GM19239 (cell line): ENCODE data around the gene RBPJ.
"Not testable (repeated sequence)": the region's sequence is repeated elsewhere in the genome, so short reads cannot be mapped to it uniquely, and the experiment has no call there.

Experiments used
- DNase-seq: peaks from one replicate; pipeline ENCODE4 v3.0.0; 2011; ENCODE audit warnings: low spot score; ENCODE audit not compliant: insufficient read length
- FAIRE-seq: peaks from 2 replicates; lab custom pipeline; 2011; peaks lifted over from hg19 to GRCh38; lab: Jason Lieb, UNC

RBPJ gene

DNA sequence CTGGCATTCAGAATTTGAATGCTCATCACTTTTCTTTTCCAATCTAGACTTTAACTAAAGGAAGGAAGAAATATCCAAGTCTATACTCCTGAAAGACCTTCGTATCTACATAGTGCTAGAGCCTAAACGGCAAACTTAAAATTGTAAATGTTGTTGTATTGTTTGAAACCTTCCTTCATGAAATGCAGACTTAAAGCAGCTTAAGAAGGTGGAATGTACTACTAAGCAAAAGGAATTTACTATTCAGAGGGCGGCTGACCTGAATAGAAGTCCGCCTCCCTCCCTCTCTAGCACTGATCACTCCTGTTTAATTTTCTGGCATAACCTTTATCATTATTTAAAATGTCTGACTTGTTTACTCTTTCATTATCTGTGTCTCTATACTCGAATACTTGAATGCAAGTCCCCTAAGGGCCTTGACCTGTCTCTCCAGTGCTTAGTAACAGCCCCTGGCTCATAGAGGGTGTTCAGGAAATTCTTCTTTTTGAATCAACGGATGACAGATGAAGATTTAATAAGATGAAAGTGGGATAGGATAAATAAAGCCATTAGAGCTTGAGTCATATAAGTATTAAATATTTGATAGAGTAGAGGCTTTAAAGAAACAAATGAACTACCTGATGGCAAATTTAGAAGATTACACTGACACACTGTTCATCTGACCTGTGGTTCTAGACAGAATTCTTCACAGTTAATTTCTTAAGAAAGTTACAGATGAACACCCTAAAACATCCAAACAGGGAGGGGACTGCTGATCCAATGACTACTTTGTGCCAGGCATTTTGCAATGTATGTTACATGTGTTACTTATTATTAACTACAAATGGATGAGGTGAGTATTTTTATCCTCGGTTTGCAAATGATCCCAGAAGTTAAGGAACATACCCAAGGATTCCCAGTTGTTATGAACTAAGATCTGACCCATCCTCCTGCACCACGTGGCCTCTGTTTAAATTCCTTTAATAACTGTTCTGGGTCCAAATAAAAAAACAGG is 20.2 kb upstream of the RBPJ start:
- DNase-seq (no peak), FAIRE-seq (no peak)

DNA sequence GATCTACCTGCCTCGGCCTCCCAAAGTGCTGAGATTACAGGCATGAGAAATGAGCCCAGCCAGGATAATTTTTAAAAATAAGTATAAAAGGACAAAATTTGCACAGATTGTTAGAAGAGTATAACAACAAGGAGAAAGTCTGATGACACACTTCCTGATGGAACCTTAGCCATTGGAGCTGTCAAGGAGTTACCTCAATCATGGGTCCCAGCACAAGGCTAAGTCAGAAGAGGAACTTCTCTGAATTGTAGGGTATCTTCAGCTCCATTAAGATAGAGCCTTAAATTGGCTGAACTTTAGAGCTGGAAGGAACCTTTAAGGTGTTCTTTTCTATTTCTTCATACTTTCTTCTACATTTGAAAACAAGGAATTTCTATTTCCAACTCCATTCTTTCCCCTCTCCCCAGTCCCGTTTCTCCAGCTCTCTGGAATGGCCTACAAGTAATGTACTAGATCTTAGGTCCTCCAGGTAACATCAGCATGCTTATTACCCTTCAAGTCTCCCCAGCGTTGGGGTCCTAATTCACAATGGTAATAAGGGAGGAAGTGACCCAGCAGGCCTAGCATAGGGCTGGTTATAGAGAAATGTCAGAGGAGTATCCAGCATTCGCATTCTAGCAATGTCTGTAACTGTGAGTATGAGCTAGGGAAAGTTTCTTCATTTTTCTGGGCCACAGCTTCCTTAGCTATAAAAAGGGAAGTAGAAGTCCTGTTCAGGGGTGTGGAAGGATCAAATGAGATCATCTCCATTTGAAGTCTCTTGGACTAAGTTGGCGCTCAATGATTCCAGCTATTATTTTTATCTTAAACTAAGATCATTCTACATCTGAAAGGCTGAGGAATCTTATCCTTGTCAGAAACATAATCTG is 18.5 kb upstream of the RBPJ start:
- DNase-seq (no peak), FAIRE-seq (no peak)

DNA sequence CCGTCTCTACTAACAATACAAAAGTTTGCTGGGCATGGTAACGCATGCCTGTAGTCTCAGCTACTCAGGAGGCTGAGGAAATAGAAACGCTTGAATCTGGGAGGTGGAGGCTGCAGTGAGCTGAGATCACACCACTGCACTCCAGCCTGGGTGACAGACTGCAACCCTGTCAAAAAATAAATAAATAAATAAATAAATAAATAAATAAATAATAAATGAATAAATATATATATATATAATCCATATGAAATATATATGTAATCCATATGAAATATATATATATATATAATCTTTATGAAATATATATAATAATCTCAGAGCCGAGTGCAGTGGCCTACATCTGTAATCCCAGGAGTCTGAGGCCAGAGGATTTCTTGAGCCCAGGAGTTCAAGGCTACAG is 17.8 kb upstream of the RBPJ start:
- DNase-seq (no peak), FAIRE-seq (no peak)

DNA sequence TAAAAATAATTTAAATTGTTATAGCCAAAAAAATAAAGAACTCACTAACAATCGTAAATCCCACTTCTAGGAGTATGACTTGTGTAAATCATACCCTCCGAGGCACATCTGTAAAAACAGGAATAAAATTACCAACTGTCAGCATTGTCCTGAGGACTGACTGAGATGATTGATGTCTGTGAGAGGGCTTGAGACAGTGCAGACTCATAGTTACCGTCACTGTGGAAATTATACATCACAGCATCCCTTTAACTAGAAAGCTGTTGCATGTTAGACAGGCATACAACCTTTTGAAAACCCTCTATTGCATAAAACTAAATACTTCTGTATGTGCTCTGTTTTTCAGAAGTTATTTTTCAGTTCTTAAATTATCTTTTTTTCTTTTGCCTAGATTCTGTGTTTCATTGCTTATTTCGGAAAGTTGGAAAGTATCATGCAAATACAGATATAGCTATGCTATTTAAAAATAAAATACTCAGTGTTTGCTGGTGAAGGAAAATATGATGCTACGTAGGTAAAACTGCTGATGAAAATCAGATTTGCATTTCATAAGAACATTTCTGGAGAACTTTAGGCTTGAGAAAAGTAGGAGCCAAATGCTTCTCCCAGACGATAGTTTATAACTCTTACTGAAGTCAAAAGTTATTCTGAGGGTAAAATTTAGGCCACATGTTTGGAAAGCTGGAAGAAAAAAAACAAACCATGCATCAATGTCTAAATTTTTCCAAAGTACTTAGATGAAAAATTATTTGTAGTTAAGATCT is 13.6 kb upstream of the RBPJ start:
- DNase-seq (no peak), FAIRE-seq (no peak)

DNA sequence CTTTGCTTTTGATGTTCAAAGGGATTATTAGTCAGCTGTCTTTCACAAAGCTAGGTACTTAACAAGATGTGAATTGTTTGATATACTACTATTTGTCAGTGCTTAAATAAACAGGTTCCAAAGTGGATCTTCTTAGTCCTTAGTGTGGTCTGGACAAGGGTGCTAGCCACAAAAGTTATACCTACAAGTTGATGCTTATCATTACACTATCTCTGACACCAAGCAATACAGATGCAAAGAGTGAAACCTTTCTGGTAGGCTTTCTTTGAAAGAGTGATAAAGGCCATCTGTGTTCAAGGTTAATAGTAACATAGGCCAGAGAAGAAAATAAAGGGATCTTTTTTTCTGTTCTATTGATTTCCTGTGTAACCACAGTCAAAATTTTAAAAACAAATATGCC is 12.2 kb upstream of the RBPJ start:
- DNase-seq: no peak
- no peak for FAIRE-seq

DNA sequence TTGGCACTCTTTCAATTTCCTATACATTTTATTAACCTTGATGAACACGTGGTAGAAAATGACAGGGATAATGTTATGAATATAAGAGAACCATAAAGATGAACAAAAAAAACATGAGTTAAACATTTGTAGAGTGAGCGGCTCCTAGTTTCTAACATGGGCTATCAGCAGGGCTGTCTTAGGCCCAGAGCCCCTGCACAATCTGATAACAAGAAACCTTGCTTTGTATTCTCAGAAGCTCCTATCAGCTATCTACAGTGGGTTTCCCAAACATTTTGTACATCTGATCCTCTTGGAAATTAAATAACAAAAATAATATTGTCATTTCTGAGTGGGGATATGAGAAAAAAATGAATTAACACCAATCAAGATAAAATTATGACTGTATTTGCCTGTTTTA is 10.6 kb upstream of the RBPJ start:
- FAIRE-seq (no peak), DNase-seq (no peak)

DNA sequence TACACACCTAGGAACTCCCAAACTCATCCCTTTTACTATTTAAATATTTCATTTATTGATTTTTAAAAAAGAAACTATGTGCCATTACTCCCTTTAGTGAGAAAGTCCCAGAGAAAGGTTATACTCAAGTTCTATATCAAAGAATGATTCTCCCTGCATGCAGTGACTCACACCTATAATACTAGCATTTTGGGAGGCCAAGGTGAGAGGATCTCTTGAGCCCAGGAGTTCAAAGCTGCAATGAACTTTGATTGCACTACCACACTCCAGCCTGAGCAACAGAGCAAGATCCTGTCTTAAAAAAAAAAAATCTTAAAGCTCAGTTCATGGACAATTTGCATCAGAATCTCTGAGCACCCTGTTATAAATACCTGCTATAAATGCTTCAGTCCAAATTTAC is 9.2 kb upstream of the RBPJ start:
- FAIRE-seq (no peak), DNase-seq (no peak)

DNA sequence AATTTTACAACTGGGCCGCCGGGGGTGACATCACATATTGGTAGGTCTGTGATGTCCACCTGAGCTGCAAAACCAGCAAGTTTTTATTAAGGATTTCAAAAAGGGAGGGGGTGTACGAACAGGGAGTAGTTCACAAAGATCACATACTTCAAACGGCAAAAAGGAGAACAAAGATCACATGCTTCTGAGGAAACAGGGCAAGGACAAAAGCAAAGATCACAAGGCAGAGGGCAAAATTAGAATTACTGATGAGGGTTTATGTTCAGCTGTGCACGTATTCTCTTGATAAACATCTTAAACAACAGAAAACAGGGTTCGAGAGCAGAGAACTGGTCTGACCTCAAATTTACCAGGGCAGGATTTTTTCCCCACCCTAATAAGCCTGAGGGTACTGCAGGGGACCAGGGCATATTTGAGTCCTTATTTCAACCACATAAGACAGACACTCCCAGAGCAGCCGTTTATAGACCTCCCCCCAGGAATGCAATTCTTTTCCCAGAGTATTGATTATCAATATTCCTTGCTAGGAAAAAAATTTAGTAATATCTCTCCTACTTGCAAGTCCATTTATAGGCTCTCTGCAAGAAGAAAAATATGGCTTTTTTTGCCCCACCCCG is 5.4 kb upstream of the RBPJ start:
- FAIRE-seq, DNase-seq: not testable (repeated sequence)

DNA sequence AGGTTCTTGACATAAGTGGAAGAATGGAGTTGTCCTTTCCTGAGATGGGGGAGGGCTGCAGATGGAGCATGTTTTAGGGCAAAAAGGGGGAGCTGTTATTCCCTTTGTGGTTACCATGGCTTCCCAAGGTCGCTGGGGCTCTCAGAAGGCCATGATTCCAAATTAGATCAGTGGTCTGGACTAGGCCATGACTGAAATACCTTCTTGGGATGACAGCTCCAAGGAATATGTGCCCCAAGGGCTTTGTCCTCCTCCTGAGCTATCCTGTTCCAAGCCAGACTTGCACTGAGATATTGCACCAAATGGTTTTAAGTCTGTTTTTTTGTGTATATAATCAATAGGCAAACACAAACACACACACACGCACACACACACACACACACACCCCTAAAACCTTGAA is 3.0 kb upstream of the RBPJ start:
- FAIRE-seq (no peak), DNase-seq (no peak)

DNA sequence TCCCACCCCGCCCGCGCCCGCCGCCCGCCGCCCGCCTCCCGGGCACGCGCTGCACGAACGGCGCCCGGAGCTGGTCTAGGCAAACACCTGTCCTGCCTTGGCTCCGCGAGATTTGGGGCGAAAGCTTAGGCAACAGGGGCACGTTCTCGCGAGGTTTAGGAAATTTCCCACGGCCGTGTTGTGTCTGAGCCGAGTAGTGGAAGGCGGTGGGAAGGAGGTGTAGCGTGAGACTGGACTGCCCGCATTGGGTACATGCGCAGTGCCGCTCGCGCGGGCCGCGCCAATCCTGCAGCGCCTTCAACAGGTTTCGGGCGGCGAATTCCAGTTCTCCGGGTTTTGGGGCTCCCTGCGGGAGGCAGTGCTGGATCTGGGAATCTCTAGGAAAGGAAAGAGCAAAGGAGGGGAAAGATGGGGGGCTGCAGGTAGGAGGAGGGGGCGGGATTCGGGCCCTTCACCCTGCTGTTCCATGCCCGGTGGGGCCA is 1.3 kb upstream of the RBPJ start:
- FAIRE-seq: peak; percentile 96

DNA sequence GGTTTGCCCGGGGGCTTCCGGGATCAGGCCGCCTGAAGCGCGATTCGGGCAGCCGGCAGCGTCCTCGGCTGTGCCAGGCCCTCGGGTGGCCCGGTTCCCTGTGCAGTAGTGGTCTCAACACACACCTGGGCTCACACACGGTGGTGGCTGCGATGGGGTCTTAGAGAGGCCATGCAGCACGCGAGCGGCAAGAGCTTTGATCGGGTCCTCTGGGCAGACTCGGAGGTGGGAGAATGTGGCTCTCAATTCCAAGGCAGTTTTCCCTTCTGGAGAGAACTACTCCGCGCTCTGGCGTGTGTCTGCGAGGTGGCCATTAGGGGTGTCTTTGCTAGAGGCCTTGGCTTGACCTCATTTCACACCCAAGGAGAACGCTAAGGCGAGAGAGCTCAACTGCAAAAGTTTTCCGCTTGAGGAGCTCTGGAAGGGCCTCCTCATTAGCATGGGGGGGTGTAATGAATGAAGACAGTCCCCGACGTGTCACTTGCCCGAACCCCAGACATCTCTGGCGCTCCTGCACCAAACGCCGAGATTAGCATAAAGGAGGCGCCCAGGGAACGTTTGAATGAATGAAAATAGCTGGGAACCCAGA is 771 bp upstream of the RBPJ start:
- FAIRE-seq (peak; percentile 82), DNase-seq (peak; percentile 53)

More for the DNA sequence above, 1.3 kb upstream of the RBPJ start:
- peak; percentile 95 for DNase-seq

DNA sequence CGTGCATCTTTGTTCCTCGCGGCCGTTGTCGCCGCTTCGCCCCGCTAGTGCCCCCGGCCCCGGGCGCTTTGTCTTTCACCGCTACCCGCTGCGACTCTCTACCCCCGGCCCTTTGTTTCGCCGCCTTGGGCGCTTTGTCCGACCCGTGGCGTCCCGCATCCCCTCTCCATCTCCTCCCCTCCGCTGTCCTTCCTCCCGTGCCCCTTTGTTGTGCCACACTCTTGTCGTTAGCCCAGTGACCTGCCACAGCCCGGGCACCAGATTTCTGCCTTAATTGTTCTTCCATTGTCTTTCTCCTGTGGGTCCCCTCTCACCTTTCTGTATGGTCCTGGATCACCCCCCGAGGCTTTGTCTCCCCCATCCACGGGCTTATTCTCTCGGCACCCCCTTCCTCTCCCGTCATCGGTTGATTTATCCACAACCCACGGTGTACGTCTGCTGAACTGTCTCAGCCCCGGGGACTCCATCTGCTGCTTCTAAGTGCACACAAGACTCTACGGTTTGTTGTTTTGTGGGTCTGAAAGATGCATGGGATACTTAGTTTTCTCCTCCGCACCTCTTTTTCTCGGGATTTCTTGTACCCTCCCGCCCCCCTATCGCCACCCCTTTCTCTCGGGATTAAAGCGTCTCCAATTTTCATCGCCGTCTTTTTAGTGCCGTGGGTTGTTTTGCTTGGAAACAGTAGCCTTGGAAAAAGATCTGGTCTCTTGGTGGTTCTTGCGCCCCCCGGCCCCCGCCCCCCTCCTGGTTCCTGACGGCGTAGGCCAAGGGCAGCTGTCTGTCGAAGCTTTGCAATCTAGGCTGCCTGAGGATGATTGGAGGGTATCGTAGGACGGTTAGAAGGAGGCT is 783 bp downstream of the RBPJ start:
- FAIRE-seq: no peak

DNA sequence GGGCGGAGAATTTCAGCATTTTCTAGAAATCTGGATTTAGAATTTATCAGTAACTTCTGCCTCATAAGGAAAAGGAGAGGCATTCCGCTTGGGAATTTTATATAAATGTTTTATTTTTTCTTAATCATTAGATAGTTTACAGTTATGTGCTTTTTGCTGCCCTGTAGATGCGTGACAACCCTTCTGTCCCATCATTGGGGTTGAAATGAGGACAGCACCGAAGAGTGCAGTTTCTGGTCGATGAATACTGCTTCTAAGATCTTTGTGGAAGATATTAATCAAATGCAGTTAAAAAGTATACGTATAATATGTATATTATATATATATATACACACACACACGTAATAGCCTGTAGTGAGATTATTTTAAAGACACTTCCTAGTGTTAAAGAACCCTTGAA is 1.5 kb downstream of the RBPJ start:
- FAIRE-seq (no peak), DNase-seq (no peak)

More for the DNA sequence above, 783 bp downstream of the RBPJ start:
- no peak for DNase-seq

DNA sequence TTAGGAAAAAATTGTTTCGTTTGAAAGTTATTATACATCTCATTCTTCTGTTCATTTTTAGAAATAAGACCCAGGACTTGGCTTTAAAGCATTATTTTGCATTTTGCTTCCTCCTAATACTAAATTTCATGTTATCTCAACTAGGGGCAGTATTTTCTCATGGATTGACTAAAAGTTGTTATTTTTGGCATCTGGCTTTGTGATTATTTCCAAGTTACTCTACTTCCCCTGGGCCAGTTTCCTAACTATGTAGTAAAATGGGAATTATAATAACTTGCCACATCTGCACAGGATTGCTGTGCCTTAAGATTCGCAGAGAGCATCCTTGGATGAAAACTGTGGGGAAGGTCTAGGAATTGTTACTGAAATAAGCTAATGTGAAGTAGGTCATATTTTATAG is 3.0 kb downstream of the RBPJ start:
- no peak for DNase-seq
- no peak for FAIRE-seq

DNA sequence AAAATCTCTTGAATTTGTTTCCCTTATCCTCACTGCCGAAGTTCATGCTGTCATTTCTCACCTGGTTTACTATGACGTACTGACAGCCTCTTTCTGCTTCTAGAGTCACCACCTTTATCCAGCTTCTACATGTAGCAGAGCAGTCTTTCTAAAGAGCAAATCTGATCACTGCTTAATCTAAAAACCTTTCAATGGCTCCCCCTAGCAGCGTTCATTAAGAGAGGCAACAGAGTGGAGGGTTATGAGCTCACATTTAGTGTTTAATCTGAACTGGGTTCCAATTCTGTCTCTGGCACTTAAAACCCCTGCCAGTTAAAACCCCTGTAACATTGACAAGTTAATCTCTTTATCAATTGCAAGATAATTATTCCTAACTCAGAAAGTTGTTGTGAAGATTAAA is 4.4 kb downstream of the RBPJ start:
- FAIRE-seq: peak; percentile 85
- no peak for DNase-seq

DNA sequence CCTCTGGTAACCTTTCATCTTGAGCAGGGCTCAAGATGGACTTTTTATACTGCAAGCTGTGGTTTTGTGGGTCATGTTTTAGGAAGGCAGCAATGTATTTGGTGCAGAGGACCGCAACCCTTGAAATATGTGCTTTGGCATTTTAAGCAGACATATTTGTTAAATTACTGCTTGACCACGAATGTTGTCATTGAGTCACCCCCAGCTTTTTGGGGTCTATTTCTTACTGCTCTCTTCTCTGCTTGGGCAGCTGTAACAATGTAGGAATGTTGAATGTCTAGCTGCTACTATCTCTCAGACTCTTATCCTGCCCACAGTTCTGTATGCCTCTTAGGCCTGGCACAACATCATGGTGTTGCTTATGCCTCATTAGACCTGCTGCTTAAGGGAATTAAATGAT is 6.0 kb downstream of the RBPJ start:
- no peak for DNase-seq

DNA sequence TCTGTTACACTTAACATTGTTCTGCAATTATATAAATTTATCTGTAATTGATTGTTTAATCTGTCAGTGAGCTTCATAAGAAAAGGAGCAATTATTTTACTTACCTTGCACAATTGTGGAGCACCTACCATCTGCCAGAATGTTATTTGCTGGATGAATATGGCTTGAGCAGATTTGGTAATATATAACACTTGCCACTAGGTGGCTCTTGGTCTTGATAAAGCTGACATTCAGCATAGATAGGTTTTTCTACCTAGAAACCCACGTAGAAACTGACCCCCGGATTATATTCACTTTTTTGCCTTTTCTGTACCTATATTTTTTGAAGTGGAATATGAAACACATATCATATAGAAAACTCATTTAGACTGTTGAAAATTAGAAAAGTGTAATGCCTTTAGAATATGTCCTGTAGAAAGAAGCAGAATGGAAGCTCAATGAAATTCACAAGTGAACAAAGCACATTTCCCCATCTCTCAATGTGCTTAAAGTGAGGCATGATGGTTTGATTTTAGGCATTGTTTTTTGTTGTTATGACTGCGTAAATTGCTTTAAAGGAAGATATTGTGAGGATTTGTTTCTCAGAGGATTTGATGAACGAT is 9.5 kb downstream of the RBPJ start:
- peak; percentile 79 for FAIRE-seq
- DNase-seq: no peak

More for the DNA sequence above, 6.0 kb downstream of the RBPJ start:
- FAIRE-seq: no peak

DNA sequence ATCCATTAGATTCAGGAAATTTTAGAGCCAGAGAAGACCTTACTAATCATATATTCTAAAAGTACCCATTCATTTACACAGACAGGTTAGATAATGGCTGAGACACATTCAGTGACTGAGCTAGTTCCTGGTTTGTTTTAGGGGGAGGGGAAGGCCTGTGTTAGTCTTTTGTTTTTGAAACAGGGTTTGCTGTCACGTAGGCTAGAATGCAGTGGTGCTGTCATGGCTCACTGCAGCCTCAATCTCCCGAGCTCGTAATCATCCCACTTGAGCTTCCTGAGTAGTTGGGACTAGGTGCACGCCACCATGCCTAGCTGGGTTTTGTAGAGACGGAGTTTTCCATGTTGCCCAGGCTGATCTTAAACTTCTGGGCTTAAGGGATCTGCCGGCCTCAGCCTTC is 10.1 kb downstream of the RBPJ start:
- FAIRE-seq (no peak), DNase-seq (no peak)
